Measurements from ENCODE around the gene CEP170.
"Not testable (repeated sequence)": the region's sequence is repeated elsewhere in the genome, so short reads cannot be mapped to it uniquely, and the experiment has no call there.

The CEP170 gene

GRCh38 chr1:243213045-243213787 is 41.9 kb downstream of the CEP170 start:
- TF ChIP-seq CTCF (IDR thresholded peaks at IDR 0.05; ENCODE audit: control insufficient read depth, insufficient read depth, low read depth, low read length, missing control alignments): no peak
- H3K4me3 ChIP-seq (ENCODE audit: control insufficient read depth, low read depth, low read length): no peak overlapping the region
- DNase-seq (ENCODE audit: low read depth): peak; percentile 65

- DNase-seq (ENCODE audit: low read depth); H3K4me3 ChIP-seq (ENCODE audit: control insufficient read depth, low read depth, low read length): not testable (repeated sequence)
Measured at GRCh38 chr1:243211984-243212383, 43.1 kb downstream of the CEP170 start.

- H3K4me3 ChIP-seq (ENCODE audit: control insufficient read depth, low read depth, low read length): not testable (repeated sequence)
- DNase-seq (ENCODE audit: low read depth): peak; percentile 58
Measured at GRCh38 chr1:243205026-243205501, 50.0 kb downstream of the CEP170 start.

- not testable (repeated sequence) for DNase-seq (ENCODE audit: low read depth); H3K4me3 ChIP-seq (ENCODE audit: control insufficient read depth, low read depth, low read length)
Measured at GRCh38 chr1:243204336-243204735, 50.7 kb downstream of the CEP170 start.

- DNase-seq (ENCODE audit: low read depth); H3K4me3 ChIP-seq (ENCODE audit: control insufficient read depth, low read depth, low read length): not testable (repeated sequence)
Measured at GRCh38 chr1:243203196-243203595, 51.9 kb downstream of the CEP170 start.

GRCh38 chr1:243201316-243201715 is 53.8 kb downstream of the CEP170 start:
- not testable (repeated sequence) for DNase-seq (ENCODE audit: low read depth); H3K4me3 ChIP-seq (ENCODE audit: control insufficient read depth, low read depth, low read length)

- not testable (repeated sequence) for H3K4me3 ChIP-seq (ENCODE audit: control insufficient read depth, low read depth, low read length); DNase-seq (ENCODE audit: low read depth)
Measured at GRCh38 chr1:243197524-243197923, 57.6 kb downstream of the CEP170 start.

- DNase-seq (ENCODE audit: low read depth); H3K4me3 ChIP-seq (ENCODE audit: control insufficient read depth, low read depth, low read length): not testable (repeated sequence)
Measured at GRCh38 chr1:243193330-243193729, 61.8 kb downstream of the CEP170 start.

GRCh38 chr1:243186201-243186995 is 68.7 kb downstream of the CEP170 start:
- not testable (repeated sequence) for DNase-seq (ENCODE audit: low read depth)

GRCh38 chr1:243184787-243185186 is 70.3 kb downstream of the CEP170 start:
- not testable (repeated sequence) for DNase-seq (ENCODE audit: low read depth); H3K4me3 ChIP-seq (ENCODE audit: control insufficient read depth, low read depth, low read length)

More at GRCh38 chr1:243186201-243186995, 68.7 kb downstream of the CEP170 start:
- not testable (repeated sequence) for H3K4me3 ChIP-seq (ENCODE audit: control insufficient read depth, low read depth, low read length)

GRCh38 chr1:243183661-243184060 is 71.4 kb downstream of the CEP170 start:
- not testable (repeated sequence) for H3K4me3 ChIP-seq (ENCODE audit: control insufficient read depth, low read depth, low read length); DNase-seq (ENCODE audit: low read depth)

- not testable (repeated sequence) for H3K4me3 ChIP-seq (ENCODE audit: control insufficient read depth, low read depth, low read length); DNase-seq (ENCODE audit: low read depth)
Measured at GRCh38 chr1:243183176-243183575, 71.9 kb downstream of the CEP170 start.

GRCh38 chr1:243179720-243180119 is 75.4 kb downstream of the CEP170 start:
- TF ChIP-seq CTCF (IDR thresholded peaks at IDR 0.05; ENCODE audit: control insufficient read depth, insufficient read depth, low read depth, low read length, missing control alignments): no peak
- H3K4me3 ChIP-seq (ENCODE audit: control insufficient read depth, low read depth, low read length): no peak overlapping the region
- no peak for DNase-seq (ENCODE audit: low read depth)

- H3K4me3 ChIP-seq (ENCODE audit: control insufficient read depth, low read depth, low read length); DNase-seq (ENCODE audit: low read depth): not testable (repeated sequence)
Measured at GRCh38 chr1:243177792-243178191, 77.3 kb downstream of the CEP170 start.

- peak; percentile 1 for DNase-seq (ENCODE audit: low read depth)
- not testable (repeated sequence) for H3K4me3 ChIP-seq (ENCODE audit: control insufficient read depth, low read depth, low read length)
Measured at GRCh38 chr1:243173758-243174369, 81.2 kb downstream of the CEP170 start.

- DNase-seq (ENCODE audit: low read depth); H3K4me3 ChIP-seq (ENCODE audit: control insufficient read depth, low read depth, low read length): not testable (repeated sequence)
Measured at GRCh38 chr1:243164911-243165310, 90.2 kb downstream of the CEP170 start.
